Activated CD8-positive, alpha-beta memory T cell treated with anti-CD3 and anti-CD28 coated beads, Interleukin-2, amount 10 ng/mL, durations not matched to agents 7 days and 5 days (primary cell): Measurements from ENCODE around the gene RHEBL1. TPM values are rescaled to one million over a fixed set of nuclear protein-coding genes. Genes with fewer than 3 reads are reported as not detected.

Source experiments
- ATAC-seq: fragments of 150-1000 bp; cut with Tn5 transposase; one replicate; pipeline ENCODE4 v1.10.0; 2021; ENCODE audit warnings: moderate library complexity
- CTCF ChIA-PET: fragments of 350-600 bp; sonication (Branson Sonifier 250); formaldehyde crosslinking; loops from one replicate; lab custom pipeline; 2021; ENCODE audit warnings: antibody characterized with exemption; lab: Charles Lee
- DNase-seq: peaks from one replicate; pipeline ENCODE4 v3.0.0-alpha.2; 2020
- H3K27ac Mint-ChIP-seq: one replicate; pipeline ENCODE4 v1.8.0; 2021; ENCODE audit warnings: mild to moderate bottlenecking, mixed read lengths
- H3K27me3 Mint-ChIP-seq: one replicate; pipeline ENCODE4 v1.8.0; 2021; ENCODE audit warnings: mixed read lengths
- H3K36me3 Mint-ChIP-seq: one replicate; pipeline ENCODE4 v1.8.0; 2021; ENCODE audit warnings: mild to moderate bottlenecking, mixed read lengths
- H3K4me1 Mint-ChIP-seq: one replicate; pipeline ENCODE4 v1.8.0; 2021; ENCODE audit warnings: mixed read lengths
- H3K4me3 Mint-ChIP-seq: one replicate; pipeline ENCODE4 v1.8.0; 2021; ENCODE audit warnings: mild to moderate bottlenecking, moderate library complexity, mixed read lengths
- H3K9me3 Mint-ChIP-seq: one replicate; pipeline ENCODE4 v1.8.0; 2022; ENCODE audit warnings: low read depth, mixed read lengths
- total RNA-seq, 2 experiments: library from RNA; stranded (reverse); gene quantifications; one replicate each; pipeline ENCODE4 v1.2.3, GENCODE V29; 2021

Gene RHEBL1
- total RNA-seq, 2 experiments from 2014 or later: 14.9 to 15.1 TPM

DNA sequence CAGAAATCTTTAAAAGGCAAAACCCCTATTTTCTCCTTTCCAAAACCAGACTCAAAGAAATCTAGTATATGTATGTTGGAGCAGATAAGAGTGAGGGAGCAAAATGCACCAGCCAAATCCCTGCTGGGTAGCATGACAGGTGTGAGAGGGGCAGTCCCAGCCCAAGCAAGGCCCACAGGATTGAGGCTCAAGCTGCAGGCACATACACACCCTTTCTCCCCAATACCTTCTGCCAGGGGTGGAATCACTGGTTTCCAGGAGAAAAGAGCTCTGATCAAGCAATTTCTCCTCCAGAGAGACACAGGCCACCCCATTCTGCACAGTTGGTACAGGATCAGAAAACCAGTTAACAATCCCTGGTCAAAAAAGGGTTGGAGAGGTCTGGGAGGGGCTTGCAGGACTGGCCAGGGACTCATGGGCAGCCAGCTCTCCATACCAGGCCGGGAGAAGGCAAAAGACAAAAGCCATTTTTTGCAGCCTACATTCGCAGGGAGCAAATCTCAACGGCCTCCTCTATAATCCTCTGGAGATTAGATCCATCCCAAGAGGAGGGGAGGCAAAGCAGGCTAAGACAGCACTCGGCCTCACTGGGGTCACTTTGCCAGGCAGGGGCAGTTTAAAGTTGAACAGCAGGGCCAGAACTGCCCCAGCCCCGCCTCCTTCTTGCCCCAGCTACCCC, 11.3 kb downstream of the RHEBL1 start:
- H3K4me3 Mint-ChIP-seq: peak overlapping the region; percentile 91
- DNase-seq (no peak), ATAC-seq (no peak)
- peaks cover 12% of the 10 kb centered on the region for H3K36me3 Mint-ChIP-seq
- CTCF ChIA-PET: interaction anchor here (0.8 to 3.7 kb wide), 10 partner anchors 10 to 177 kb away, joined by 3 to 22 read pairs (median 6); partner anchors contain the start of genes DHH and RHEBL1
- no peaks in the 10 kb centered on the region for H3K27me3 Mint-ChIP-seq
- peak overlapping the region; percentile 86 for H3K27ac Mint-ChIP-seq
- peaks cover 52% of the 10 kb centered on the region for H3K4me1 Mint-ChIP-seq
- no peaks in the 10 kb centered on the region for H3K9me3 Mint-ChIP-seq

DNA sequence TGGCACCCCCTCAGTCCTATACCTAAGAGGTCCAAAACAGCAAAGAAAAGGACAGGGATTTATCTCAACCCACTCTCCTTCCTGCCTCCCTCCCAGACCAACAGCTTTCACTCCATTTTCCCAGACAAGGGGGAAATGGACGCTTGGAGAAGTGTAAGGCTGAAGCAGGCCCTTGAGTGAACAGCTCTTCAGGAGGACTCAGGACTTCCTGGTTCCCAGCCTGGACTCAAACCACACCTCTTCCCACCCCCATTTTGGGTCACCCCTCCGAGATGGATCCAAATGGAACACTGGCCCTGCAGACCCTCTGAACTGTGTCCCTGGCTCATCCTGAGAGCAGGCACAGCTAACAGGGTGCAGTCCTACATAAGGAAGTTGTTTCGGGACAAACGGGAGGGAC, 11.9 kb downstream of the RHEBL1 start:
- Mint-ChIP-seq H3K27me3 (no peaks in the 10 kb centered on the region), H3K27ac (peak overlapping the region; percentile 72), H3K36me3 (peaks cover 18% of the 10 kb centered on the region), H3K4me3 (peak overlapping the region; percentile 91), H3K4me1 (peaks cover 50% of the 10 kb centered on the region), H3K9me3 (no peaks in the 10 kb centered on the region)
- ATAC-seq (no peak), DNase-seq (no peak)
- CTCF ChIA-PET: interaction anchor here (0.8 to 3.7 kb wide), 9 partner anchors 12 to 209 kb away, joined by 3 to 22 read pairs (median 4); partner anchors contain the start of genes DHH and RHEBL1

DNA sequence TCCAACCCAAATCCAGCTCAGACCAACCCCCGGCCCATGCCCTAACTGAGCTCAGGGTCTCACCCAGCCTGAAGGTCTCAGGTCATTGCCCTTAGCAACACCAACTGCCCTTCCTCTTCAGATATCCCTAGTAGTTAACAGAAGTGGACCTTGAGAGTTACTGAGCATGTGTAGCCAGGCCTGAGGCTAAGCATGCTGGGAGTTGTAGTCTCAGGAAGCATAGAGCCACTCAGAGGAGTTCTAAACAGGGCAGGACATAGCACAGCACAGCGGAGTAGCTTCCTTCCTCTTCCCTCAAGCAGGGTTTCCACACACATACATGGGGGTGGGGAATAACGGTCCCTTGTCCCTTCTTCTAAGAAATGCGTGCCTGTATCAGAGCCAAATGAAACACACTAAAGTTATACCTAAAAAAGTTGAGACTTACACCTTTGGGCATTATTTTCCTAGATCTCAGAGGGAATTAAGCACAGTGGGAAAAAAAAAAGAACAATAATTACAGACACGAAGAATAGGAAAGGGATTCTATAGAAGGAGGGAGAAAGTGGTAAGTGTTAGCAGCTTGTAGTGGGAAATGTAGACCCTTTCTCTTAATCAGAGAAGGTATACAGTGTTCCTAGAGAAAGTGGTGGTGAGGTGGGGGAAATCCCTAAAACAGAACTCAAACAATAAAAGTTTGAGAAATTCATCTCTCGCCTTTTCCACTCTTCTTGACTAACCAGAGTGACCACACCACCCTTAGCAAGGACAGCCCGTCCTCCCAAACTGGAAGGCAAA, 13.6 kb downstream of the RHEBL1 start:
- H3K9me3 Mint-ChIP-seq: no peaks in the 10 kb centered on the region
- peak overlapping the region; percentile 72 for H3K27ac Mint-ChIP-seq
- peaks cover 46% of the 10 kb centered on the region for H3K4me1 Mint-ChIP-seq
- CTCF ChIA-PET: interaction anchor here (0.6 to 2.7 kb wide), 11 partner anchors 8 to 242 kb away, joined by 3 to 15 read pairs (median 5); partner anchors contain the start of gene RHEBL1
- H3K4me3 Mint-ChIP-seq: peak overlapping the region; percentile 91
- DNase-seq (peak; percentile 74), ATAC-seq (peak; percentile 68)
- H3K36me3 Mint-ChIP-seq: peaks cover 32% of the 10 kb centered on the region
- H3K27me3 Mint-ChIP-seq: no peaks in the 10 kb centered on the region

DNA sequence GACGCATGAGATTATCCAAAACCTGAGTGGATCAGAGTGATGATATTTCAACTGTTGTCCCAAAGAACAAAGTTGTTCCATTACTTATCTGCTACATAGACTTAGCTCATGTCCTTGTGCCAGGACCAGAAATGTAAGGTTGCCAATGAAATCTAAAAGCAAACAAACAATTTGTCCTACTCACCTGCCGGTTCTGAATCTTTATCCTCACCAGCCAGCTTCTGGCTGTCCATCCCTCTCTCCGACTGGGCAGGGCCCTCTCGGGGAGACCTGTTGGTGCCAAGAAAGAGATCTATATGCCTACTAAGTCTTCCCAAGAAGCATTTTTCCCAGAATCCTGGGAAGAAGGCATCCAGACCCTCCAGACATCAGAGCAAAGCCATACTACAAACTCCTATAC, 14.7 kb downstream of the RHEBL1 start:
- peaks cover 42% of the 10 kb centered on the region for H3K4me1 Mint-ChIP-seq
- CTCF ChIA-PET: interaction anchor here (0.6 to 2.7 kb wide), 8 partner anchors 9 to 75 kb away, joined by 3 to 15 read pairs (median 6); partner anchors contain the start of gene RHEBL1
- peaks cover 39% of the 10 kb centered on the region for H3K36me3 Mint-ChIP-seq
- ATAC-seq (no peak), DNase-seq (no peak)
- no peaks in the 10 kb centered on the region for H3K27me3 Mint-ChIP-seq
- no peak overlapping the region for H3K27ac Mint-ChIP-seq
- no peak overlapping the region for H3K4me3 Mint-ChIP-seq
- H3K9me3 Mint-ChIP-seq: no peaks in the 10 kb centered on the region

DNA sequence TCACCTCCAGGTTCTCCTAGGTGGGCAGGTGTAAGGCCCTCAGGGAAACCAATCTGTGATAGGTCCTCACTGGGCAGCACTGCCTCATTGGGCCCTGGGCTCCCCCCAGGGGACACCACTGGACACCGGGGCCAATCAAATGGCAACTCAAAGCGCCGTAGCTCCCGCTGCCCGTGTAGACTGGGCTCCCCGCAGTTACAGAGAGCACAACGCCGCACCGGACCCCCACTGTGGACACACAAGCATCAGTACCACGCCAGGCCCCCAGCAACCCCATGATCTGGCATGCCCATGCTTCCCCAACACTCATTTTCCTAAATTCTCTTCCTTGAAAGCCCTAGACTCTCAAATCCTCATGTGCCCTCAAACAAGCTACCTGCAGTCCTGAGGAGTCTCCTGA, 15.3 kb downstream of the RHEBL1 start:
- Mint-ChIP-seq H3K4me3 (no peak overlapping the region), H3K9me3 (no peaks in the 10 kb centered on the region), H3K27ac (no peak overlapping the region), H3K27me3 (no peaks in the 10 kb centered on the region), H3K4me1 (peaks cover 42% of the 10 kb centered on the region), H3K36me3 (peaks cover 39% of the 10 kb centered on the region)
- DNase-seq (no peak), ATAC-seq (no peak)
- CTCF ChIA-PET: interaction anchor here (1.5 to 2.7 kb wide), 3 partner anchors 9 to 11 kb away, joined by 6 to 15 read pairs (median 10); no protein-coding TSS in a partner anchor

DNA sequence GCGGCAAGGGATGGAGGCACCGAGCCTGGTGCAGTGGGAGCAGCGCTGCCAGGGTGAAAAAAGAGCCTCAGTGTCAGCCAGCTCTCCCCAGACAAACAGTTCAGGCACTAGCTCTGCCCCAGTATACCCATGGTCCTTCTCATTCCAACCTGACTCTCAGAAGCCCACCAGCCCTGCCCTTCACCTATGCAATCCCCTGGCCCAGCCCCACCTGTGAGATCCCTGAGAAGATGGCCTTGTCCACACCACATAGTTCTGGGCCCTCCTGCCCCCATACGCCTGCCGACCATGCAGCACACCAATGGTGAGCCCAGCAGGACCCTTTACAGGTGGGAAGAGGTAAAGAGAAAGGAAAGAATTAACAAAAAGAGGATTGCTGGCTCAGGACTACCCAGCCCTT, 15.7 kb downstream of the RHEBL1 start:
- no peaks in the 10 kb centered on the region for H3K27me3 Mint-ChIP-seq
- no peak overlapping the region for H3K27ac Mint-ChIP-seq
- H3K9me3 Mint-ChIP-seq: no peaks in the 10 kb centered on the region
- peaks cover 39% of the 10 kb centered on the region for H3K36me3 Mint-ChIP-seq
- DNase-seq: no peak
- no peak overlapping the region for H3K4me3 Mint-ChIP-seq
- ATAC-seq: no peak
- peaks cover 42% of the 10 kb centered on the region for H3K4me1 Mint-ChIP-seq
- CTCF ChIA-PET: no interaction called here

DNA sequence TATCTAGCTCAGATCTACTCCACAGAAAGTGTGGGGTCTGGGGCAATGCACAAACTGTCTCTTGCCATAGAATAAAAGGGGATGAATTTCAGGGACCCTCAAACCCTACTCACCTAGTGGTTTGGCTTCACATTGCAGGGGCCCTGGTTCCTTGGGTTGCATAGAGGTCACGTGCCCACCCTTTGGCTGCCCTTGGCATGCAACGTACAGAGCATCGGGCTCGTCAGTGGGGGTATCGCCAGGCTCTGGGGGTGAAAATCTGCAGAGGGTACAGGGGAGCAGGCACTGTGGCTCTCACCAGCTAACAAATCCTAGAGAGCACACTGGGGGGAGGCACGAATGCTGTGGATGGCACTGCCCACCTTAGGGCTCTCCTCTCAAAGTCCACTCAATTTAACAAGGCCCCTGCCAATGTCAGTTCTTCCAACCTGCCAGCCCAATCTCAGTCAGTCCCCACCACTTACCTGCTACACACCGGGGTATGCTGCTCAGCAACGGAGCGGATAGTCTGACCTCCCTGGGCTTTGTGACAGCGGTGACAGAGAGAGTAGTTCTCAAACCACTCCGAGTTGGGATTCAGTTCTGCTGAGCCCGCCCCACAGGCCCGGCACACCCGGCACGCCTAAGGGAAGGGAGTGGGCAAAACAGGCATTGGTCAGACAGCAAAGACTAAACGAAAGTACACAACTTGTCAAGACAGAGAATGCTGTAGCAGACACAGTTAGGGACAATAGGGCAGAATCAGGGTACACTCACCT, 17.1 kb downstream of the RHEBL1 start:
- H3K4me3 Mint-ChIP-seq: no peak overlapping the region
- H3K36me3 Mint-ChIP-seq: peaks cover 49% of the 10 kb centered on the region
- H3K27ac Mint-ChIP-seq: no peak overlapping the region
- H3K4me1 Mint-ChIP-seq: peaks cover 29% of the 10 kb centered on the region
- H3K27me3 Mint-ChIP-seq: no peaks in the 10 kb centered on the region
- CTCF ChIA-PET: interaction anchor here (0.6 kb wide), 1 partner anchor 9 kb away, joined by 3 read pairs; no protein-coding TSS in a partner anchor
- no peak for DNase-seq
- no peak for ATAC-seq
- no peaks in the 10 kb centered on the region for H3K9me3 Mint-ChIP-seq

DNA sequence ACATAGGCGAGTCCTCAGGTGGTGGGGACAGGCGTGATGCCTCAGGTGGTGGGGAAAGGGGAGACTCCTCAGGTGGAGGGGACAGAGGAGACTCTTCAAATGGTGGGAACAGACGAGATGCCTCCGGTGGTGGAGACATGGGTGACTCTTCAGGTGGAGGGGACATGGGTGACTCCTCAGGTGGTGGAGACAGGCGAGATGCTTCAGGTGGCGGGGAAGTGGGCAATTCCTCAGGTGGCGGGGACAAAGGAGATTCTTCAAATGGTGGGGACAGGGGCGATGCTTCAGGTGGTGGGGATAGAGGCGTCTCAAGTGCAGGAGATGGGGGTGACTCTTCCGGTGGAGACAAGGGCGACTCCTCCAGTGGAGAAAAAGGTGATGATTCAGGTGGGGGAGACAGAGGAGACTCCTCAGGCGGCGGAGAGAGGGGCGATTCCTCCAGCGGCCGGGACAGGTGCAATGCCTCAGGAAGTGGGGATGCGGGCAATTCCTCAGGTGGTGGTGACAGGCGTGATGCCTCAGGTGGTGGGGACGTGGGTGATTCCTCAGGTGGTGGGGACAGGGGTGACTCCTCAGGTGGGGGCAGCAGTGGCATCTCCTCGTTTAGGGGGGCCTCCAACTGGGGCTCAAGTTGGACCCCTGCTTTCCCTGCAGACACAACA, 17.9 kb downstream of the RHEBL1 start:
- H3K9me3 Mint-ChIP-seq: no peaks in the 10 kb centered on the region
- no peak overlapping the region for H3K27ac Mint-ChIP-seq
- ATAC-seq (no peak), DNase-seq (no peak)
- CTCF ChIA-PET: interaction anchor here (0.6 kb wide), 1 partner anchor 8 kb away, joined by 3 read pairs; no protein-coding TSS in a partner anchor
- no peak overlapping the region for H3K4me3 Mint-ChIP-seq
- H3K4me1 Mint-ChIP-seq: peaks cover 22% of the 10 kb centered on the region
- peaks cover 53% of the 10 kb centered on the region for H3K36me3 Mint-ChIP-seq
- H3K27me3 Mint-ChIP-seq: no peaks in the 10 kb centered on the region

DNA sequence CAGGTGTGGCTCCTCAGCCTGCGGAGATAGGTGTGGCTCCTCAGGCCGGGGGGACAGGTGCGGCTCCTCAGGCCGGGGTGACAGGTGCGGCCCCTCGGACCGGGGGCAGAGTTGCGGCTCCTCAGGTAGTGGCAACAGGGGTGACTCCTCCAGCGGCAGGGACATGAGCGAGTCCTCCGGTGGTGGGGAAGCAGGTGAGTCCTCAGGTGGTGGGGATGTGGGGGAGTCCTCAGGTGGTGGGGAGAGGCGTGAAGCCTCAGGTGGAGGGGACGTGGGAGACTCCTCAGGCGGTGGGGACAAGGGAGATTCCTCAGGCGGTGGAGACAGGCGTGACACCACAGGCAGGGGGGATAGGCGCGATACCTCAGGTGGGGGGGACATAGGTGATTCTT, 18.4 kb downstream of the RHEBL1 start:
- no peaks in the 10 kb centered on the region for H3K9me3 Mint-ChIP-seq
- no peaks in the 10 kb centered on the region for H3K27me3 Mint-ChIP-seq
- no peak for DNase-seq
- ATAC-seq: no peak
- peaks cover 16% of the 10 kb centered on the region for H3K4me1 Mint-ChIP-seq
- CTCF ChIA-PET: interaction anchor here (1.9 kb wide), 1 partner anchor 63 kb away, joined by 4 read pairs; no protein-coding TSS in a partner anchor
- H3K4me3 Mint-ChIP-seq: no peak overlapping the region
- H3K36me3 Mint-ChIP-seq: peaks cover 56% of the 10 kb centered on the region
- H3K27ac Mint-ChIP-seq: no peak overlapping the region

DNA sequence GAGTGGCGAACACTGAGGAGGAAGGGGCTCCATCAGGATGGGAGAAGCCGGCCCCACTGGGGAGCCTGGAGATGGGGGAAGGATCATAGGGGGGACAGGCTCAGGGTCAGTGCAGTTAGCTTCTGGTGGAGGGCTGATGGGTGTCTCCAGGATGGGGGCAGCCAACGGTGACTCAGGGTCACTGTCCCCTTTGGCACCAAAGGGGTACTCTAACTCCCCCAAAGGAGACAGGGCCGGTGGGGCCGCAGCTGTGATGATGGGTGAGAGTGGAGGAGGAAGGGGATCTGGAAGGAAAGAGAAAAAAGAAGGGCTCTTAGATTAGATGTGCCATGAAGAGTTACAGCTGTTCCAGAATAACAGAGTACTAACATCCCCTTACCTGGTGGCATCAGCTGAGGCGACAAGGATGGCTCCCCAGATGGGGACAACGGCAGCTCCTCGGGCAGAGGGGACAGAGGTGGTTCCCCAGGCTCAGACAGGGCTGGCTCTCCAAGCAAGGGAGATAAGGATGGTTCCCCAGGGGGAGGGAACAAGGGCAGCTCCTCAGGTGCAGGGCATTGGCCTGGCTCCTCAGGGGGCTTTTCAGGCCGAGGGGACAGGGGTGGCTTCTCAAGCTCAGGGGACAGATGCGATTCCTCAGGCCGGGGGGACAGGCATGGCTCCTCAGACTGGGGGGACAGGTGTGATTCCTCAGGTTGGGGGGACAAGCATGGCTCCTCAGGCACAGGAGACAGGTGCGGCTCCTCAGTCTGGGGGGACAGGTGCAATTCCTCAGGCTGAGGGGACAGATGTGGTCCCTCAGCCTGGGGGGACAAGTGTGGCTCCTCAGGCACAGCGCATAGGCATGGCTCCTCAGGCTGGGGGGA, 19.0 kb downstream of the RHEBL1 start:
- DNase-seq (no peak), ATAC-seq (no peak)
- H3K9me3 Mint-ChIP-seq: no peaks in the 10 kb centered on the region
- H3K27ac Mint-ChIP-seq: no peak overlapping the region
- peaks cover 10% of the 10 kb centered on the region for H3K4me1 Mint-ChIP-seq
- H3K36me3 Mint-ChIP-seq: peaks cover 59% of the 10 kb centered on the region
- no peak overlapping the region for H3K4me3 Mint-ChIP-seq
- H3K27me3 Mint-ChIP-seq: no peaks in the 10 kb centered on the region
- CTCF ChIA-PET: interaction anchor here (1.6 to 1.9 kb wide), 2 partner anchors 14 to 63 kb away, joined by 3 to 4 read pairs; no protein-coding TSS in a partner anchor

DNA sequence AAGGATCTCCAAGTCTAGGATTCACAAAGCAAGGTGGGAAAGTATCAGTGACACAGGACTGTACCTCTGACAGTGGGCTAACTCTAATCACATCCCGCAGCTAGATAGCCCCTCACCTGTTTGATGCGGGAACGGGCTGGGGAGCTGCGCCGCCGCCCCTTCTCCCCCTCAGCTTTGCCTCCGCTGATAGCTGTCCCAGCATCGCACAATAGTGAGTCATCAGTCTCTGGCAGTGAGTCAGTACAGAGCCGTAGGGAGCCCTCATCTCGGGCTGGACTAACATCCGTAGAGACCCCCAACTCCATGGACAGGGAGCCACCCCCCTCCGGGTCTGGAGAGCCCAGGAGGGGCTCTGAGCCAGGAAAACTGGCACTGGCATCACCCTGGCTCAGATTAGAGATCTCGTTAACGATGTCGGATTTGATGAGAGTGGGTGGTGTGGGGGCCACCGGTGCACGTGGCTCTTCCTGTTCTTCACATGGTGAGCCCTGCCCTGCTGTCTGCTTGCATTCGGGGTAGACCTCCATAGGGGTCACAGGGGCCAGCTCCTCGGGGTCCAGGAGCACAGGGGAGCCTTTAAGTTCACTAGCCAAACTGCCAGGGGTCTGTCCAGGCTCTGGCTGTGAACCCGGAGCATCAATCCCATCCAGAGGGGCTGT, 20.1 kb downstream of the RHEBL1 start:
- CTCF ChIA-PET: interaction anchor here (0.6 to 1.9 kb wide), 3 partner anchors 15 to 162 kb away, joined by 3 to 4 read pairs (median 3); no protein-coding TSS in a partner anchor
- no peak for DNase-seq
- Mint-ChIP-seq H3K36me3 (peaks cover 61% of the 10 kb centered on the region), H3K9me3 (no peaks in the 10 kb centered on the region), H3K27me3 (no peaks in the 10 kb centered on the region), H3K4me3 (no peak overlapping the region), H3K4me1 (peaks cover 1% of the 10 kb centered on the region), H3K27ac (no peak overlapping the region)
- no peak for ATAC-seq
